NCI-H1092 treated with DMSO at 0.1 percent for 48 hours (cell line): ENCODE measurements around the gene TMEM108.

Experiments used
- DNase-seq: peaks from one replicate; lab custom pipeline; 2025; lab: John Stamatoyannopoulos, UW

Gene TMEM108

DNA sequence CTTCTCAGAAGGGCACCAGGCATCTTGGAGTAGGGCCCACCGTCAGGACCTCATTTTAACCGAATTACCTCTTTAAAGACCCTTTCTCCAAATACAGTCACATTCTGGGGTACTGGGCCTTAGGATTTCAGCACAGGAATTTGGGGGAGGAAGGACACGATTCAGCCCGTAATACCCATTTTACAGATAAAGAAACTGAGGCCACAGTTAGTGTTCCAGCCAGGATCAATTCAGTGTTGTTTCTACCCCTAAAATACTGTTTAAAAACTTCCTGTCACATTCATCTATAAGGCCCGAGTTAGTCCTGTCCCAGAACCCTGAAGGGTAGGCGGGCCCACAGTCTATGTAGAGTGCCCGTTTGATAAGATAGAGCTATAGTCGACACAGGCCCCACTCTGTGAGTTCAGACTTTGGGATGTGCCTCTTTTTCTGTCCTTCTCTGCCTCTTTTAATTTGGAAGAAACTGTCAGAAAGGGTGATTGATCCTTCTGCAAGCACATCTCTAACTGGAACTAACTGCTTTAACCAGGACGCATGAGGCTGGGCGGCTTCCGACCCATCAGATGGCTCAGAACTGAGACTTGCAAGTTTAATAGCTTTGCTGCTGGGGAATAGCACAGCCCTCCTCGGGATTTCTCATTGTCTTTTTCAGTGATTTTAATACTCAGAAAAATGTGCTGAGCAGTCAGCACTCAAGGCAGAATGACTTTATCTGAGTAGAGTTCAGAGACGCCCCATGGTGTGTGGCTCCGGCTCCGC is 381.1 kb downstream of the TMEM108 start:
- DNase-seq: no peak

DNA sequence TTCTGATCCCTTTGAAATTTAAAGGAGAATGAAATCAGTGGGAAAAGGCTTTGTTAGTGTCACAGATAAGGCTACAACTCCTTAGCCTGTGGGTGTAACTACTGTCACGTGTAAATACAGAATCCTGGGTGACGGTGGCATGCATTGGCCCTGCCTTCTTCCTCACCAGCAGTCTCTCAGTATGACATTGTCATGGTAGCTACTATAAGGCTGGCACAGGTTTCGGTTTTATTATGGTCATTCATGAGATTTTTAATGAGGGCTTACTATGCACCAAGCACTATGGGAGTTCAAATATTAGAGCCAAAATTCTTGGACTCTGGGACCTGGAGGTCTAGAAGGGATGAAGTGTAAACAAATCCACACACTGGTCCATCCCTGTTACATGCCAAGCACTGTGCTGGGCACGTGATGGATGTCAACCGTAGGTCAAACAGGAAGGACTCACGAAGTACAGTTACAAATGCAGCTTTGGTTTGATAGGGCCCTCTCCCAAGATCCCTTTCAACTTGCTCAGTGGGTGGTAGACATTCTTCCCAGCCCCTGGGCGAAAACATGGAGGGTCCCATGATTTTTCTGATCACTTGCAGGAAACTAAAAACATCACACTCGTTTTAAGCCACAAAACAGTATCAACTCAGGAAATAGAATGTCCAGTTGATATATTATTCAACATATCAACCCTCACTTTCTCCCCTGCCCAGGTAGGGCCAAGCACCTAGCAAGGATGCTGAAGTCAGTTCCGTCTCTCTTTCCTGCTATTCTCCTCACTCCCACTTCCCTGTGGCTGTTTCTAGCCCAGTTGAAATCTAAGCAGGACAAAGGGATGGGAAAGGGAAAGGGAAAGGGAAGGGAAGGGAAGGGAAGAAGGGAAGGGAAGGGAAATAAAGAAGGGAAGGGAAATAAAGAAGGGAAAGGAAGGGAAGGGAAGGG is 387.0 kb downstream of the TMEM108 start:
- DNase-seq: no peak

DNA sequence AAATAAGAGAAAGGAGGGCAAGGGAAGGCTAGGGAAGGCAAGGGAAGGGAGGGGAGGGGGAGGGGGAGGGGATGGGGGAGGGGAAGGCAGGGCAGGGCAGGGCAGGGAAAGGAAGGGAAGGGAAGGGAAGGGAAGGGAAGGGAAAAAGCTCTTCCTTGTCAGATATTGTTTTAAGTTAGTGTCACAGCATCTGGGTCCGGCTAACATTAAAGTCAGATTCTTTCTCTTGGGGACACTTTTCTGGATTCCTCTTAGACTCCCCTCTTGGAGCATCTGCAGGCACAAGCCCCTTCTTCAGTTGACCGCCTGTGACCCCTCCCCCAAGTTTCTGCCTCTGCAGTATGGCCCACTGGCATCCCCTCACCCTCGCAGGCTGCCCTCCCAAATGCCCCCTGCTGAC is 387.7 kb downstream of the TMEM108 start:
- no peak for DNase-seq

DNA sequence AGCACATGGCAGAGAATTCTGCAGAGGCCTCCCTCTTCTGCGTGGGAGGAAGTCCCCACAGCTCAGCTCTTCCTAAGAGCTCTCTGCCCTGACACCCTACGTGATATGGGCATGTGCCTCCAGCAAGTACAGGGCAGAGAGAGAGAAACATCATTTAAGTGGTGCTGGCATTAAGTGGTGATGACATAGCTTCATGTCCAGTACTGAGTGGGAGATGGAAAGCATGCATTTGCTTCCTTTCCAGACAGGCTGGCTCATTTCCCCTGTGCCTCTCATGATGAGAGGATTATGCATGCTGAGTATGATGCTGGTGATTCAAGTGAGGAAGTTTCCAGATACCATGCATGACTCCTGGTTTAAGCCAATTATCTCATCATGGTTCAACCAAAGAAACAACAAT is 388.5 kb downstream of the TMEM108 start:
- DNase-seq: no peak

DNA sequence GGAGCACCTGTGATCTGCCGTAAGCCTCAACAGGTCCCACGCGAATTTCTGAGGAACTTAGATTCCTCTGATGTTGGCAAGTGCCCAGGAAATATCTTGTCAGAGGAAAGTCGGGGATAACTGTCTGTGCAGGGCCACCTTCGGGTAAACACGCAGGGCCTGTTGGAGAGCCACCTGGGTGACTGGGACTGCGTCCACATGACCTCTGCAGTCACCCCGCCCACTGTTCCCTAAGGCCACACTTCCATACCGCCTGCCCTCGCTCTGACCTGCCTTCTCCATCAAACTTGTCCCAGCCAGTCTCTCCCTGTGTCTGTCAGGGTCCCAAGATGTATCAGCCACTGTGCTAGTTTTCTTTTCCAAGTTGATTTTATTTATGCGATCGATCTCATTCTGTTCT is 390.4 kb downstream of the TMEM108 start:
- DNase-seq: no peak

DNA sequence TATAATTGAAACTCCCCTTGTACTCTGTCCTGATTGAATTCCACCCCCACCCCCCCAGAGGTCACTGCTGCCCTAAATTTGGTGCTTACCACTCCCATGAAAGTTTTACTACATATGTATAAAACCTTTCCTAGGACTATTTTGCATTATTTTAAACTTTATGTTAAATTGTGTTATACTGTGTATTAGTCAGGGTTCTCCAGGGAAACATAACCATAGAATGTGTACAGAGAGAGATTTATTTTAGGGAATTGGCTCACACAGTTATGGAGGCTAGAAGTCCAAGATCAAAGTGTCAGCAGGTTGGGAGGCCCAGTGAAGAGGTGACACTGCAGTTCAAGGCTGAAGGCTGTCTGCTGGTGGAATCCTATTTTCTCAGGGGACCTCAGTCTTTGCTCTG is 390.9 kb downstream of the TMEM108 start:
- DNase-seq: no peak

DNA sequence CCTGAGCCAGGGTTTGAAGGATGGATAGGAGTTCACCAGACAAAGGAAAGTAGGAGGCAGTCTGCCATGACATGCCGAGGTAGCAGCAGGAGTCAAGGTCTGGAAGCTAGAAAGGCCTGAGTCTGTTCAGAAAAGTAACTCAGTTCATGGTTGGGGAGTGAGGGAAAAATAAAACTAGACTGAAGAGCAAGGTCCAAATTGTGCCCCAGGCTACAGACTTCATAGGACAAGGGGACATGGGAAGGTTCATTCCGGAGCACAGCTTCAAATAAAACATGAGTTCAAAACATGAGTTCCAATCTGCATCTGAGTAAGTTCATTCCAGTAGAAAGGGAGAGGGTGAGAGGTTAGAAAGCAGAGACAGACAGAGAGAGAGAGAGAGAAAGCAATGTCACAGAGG is 401.4 kb downstream of the TMEM108 start:
- DNase-seq: no peak

DNA sequence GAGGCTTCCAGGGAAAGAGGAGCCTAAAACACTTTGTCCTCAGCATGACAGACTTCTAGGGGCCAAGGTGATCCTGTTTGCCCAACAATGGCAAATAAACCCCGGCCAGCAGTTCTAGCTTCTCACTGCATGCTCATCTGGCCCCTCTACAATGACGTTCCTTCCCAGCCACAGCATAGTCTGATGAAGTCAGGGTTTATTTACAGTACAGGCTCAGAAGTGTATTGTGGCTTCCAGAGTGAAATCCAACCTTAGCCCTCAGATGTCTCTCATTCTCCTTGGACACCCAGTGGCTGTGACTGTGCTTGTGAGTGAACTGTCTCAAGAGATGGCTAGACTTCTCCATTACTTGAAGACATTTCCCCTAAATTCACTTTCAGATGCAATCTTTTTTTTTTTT is 402.5 kb downstream of the TMEM108 start:
- DNase-seq: no peak

DNA sequence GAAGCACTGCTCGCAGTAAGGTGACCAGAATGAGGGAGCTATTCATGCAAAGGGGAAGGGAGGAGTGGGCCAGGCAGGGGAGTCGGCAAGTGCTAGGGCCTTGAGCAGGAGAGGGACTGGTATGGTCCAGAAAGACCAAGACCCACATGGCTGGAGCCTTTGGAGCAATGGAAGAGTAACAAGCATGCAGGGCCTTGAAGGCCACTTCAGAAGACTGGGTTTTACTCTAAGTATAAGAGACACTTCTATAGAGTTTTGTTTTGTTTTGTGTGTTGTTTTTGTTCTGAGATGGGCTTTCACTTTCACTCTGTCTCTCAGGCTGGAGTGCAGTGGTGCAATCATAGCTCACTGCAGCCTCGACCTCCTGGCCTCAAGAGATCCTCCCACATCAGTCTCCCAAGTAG is 403.7 kb downstream of the TMEM108 start:
- DNase-seq: no peak

DNA sequence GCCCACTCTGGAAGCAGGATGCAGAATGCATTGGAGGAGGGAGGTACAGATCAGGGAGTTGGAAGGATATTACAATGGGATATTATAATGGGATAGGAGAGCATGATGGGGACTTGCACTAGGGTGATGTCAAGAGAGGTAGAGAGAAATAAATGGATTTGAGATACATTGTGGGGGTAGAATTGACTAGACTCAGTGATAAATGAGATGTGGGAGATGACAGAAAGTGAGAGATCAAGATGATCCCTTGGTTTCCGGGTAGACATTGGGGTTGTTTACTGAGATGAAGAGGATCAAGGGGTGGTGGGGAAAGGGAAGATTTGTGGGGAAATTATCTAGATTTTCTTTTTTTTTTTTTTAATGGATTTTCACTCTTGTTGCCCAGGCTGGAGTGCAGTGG is 404.3 kb downstream of the TMEM108 start:
- DNase-seq: no peak

DNA sequence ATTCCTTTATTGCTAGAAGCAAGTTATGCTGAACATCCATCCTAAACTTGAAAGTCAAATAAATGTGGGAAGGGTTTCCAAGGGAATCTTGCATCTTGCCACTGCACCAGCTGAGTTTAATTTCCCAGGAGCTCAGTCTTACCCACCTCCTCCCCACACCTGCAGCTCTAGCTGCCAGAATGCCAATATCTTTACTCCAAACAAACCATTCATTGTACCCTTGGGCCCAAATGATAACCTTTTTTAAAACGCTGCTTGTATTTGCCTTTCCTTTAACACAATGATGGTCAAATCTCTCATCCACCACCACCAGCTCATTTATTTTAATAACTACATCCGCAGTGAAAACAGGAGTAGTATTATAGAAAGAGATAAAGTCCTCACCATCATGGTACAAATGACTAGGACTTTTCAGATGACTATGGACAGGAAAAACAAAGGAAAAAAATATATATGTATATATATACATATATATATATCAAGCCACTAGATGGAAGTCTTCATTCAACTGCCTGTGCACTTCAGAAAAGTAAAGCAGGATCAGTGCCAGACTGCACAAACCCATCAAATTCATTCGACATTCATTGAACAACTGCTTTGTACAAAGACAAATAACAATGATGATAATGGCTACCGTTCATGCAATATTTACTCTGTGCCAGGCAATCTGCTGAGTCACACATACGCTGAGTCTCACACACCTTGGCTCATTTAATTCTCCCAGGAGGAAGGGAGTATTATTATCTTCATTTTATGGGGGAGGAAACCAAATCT is 405.6 kb downstream of the TMEM108 start:
- peak; percentile 69 for DNase-seq

DNA sequence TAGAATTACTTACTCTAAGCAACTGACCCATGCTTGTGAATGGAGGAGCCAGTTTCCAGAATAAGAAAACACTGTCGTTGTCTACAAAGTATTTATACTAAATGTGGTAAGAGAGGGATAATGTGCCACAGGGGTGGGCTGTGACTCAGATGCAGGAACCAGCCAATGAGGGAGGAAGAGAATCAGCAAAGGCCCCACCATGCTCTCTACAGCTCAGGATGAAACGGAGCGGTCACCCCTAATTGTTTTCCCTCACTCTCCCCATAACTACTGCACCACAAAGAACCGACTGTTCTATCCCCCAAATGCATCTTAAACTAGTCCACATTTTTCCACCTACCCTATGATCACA is 406.2 kb downstream of the TMEM108 start:
- no peak for DNase-seq

DNA sequence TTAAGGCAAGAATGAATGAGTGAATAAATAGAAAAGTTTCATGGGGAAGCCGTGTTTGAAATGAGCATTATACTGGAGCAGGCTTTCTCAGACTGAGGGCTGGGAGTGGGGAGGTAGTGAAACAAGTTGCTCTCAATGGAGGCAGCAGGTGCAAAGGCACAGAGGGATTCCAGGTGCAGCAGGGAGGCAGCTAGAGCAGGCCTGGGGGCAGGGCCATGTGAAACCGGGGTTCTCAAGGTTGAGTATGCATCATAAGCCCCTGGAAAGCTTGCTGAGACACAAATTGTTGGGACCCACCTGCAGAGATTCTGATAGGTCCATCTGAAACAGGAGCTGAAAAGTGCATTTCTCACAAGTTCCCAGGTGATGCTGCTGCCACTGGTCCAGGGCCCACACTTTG is 406.9 kb downstream of the TMEM108 start:
- DNase-seq: no peak
